ENCODE measurements around the gene RAI2. TPM values are rescaled to one million over a fixed set of nuclear protein-coding genes. Genes with fewer than 3 reads are reported as not detected.

RAI2 gene
- total and polyA plus RNA-seq, 8 donors, result 14.9 to 20.6 (median 16.9) TPM

GRCh38 chrX:17844236-17844635 is 16.9 kb downstream of the RAI2 start:
- DNase-seq (no peak), ATAC-seq (no peak)
- intact Hi-C loops (cut with DNase I), result no loop called here
- peak overlapping the region in 1 of 2 donors; percentile 41 for H3K27ac ChIP-seq
- TF ChIP-seq, protein P1, sequence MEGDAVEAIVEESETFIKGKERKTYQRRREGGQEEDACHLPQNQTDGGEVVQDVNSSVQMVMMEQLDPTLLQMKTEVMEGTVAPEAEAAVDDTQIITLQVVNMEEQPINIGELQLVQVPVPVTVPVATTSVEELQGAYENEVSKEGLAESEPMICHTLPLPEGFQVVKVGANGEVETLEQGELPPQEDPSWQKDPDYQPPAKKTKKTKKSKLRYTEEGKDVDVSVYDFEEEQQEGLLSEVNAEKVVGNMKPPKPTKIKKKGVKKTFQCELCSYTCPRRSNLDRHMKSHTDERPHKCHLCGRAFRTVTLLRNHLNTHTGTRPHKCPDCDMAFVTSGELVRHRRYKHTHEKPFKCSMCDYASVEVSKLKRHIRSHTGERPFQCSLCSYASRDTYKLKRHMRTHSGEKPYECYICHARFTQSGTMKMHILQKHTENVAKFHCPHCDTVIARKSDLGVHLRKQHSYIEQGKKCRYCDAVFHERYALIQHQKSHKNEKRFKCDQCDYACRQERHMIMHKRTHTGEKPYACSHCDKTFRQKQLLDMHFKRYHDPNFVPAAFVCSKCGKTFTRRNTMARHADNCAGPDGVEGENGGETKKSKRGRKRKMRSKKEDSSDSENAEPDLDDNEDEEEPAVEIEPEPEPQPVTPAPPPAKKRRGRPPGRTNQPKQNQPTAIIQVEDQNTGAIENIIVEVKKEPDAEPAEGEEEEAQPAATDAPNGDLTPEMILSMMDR (IDR thresholded peaks at IDR 0.05), result no peak
- no peak overlapping the region for H3K4me3 ChIP-seq
- no peaks in the 10 kb centered on the region for H3K4me1 ChIP-seq
- H3K27me3 ChIP-seq, result no peaks in the 10 kb centered on the region
- no peaks in the 10 kb centered on the region for H3K36me3 ChIP-seq
- no peaks in the 10 kb centered on the region for H3K9me3 ChIP-seq

- no peaks in the 10 kb centered on the region for H3K4me1 ChIP-seq
- intact Hi-C loops (cut with DNase I), result no loop called here
- DNase-seq (no peak), ATAC-seq (peak; percentile 35)
- no peaks in the 10 kb centered on the region for H3K36me3 ChIP-seq
- H3K27ac ChIP-seq, result no peak overlapping the region
- H3K27me3 ChIP-seq, result no peaks in the 10 kb centered on the region
- TF ChIP-seq, protein P1 (IDR thresholded peaks at IDR 0.05), result no peak
- no peaks in the 10 kb centered on the region for H3K9me3 ChIP-seq
- no peak overlapping the region for H3K4me3 ChIP-seq
Measured at GRCh38 chrX:17842769-17843525, 18.2 kb downstream of the RAI2 start.

- no peak for ATAC-seq
Measured at GRCh38 chrX:17839269-17839668, 21.8 kb downstream of the RAI2 start.

GRCh38 chrX:17836830-17837229 is 24.3 kb downstream of the RAI2 start:
- Histone ChIP-seq H3K4me1 (no peaks in the 10 kb centered on the region), H3K27me3 (no peaks in the 10 kb centered on the region), H3K9me3 (no peaks in the 10 kb centered on the region), H3K36me3 (no peaks in the 10 kb centered on the region), H3K4me3 (no peak overlapping the region), H3K27ac (no peak overlapping the region)
- DNase-seq (no peak), ATAC-seq (no peak)
- intact Hi-C loops (cut with DNase I), result no loop called here
- TF ChIP-seq, protein P1 (IDR thresholded peaks at IDR 0.05), result no peak

More at GRCh38 chrX:17839269-17839668, 21.8 kb downstream of the RAI2 start:
- Histone ChIP-seq H3K4me1 (no peaks in the 10 kb centered on the region), H3K27me3 (no peaks in the 10 kb centered on the region), H3K9me3 (no peaks in the 10 kb centered on the region), H3K27ac (no peak overlapping the region), H3K36me3 (no peaks in the 10 kb centered on the region), H3K4me3 (no peak overlapping the region)
- intact Hi-C loops (cut with DNase I), result no loop called here
- no peak for DNase-seq
- TF ChIP-seq, protein P1 (IDR thresholded peaks at IDR 0.05), result no peak

DNA sequence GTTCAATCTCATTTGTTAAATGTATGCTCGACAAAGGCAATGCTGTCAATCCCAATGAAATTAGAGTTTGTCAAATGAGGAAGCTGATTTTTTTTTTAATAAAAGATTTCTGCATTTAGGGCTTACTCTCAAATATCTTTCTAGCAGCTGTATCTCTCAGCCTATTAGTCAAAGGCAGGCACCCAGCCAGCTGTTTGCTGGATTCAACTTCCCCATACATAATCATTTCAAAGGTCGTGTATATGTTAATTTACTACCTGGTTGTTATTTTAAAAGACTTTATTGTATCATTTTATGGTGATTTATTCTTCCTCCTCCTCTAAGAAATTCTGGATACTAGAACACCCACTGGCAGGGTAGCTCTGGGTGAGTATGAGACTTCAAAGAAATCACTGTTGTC is 27.1 kb downstream of the RAI2 start:
- Histone ChIP-seq H3K27ac (no peak overlapping the region), H3K27me3 (no peaks in the 10 kb centered on the region), H3K4me1 (no peaks in the 10 kb centered on the region), H3K9me3 (no peaks in the 10 kb centered on the region), H3K4me3 (no peak overlapping the region), H3K36me3 (no peaks in the 10 kb centered on the region)
- TF ChIP-seq, protein P1 (IDR thresholded peaks at IDR 0.05), result no peak
- intact Hi-C loops (cut with DNase I), result no loop called here
- DNase-seq (no peak), ATAC-seq (no peak)

All from left lung (tissue), 10 donors.